Tibial nerve (tissue), 4 donors: ENCODE measurements around the gene MSH3.

ENCODE experiments used
- EP300 ChIP-seq, 2 donors: sonication (generic); formaldehyde crosslinking; IDR thresholded peaks; one replicate each; pipeline ENCODE4 v1.6.1; 2017; ENCODE audit warnings: antibody characterized with exemption in 2 of 2, mild to moderate bottlenecking in 1 of 2
- POLR2A ChIP-seq, 2 donors: fragments of 450-650 bp; IDR thresholded peaks; one replicate each; pipeline ENCODE4 v1.6.1; 2017; ENCODE audit warnings: antibody characterized with exemption in 2 of 2, mild to moderate bottlenecking in 2 of 2, moderate library complexity in 2 of 2
- TF ChIP-seq, protein P1 (sequence below), 5 experiments: fragments of 200-600 bp in 3 of 5; fragments of 450-650 bp in 2 of 5; sonication (generic) in 3 of 5; IDR thresholded peaks; one replicate each; pipeline ENCODE4 v1.5.1; 2016 to 2019; ENCODE audit warnings: antibody characterized with exemption in 5 of 5, mild to moderate bottlenecking in 3 of 5, moderate library complexity in 2 of 5

DNA sequence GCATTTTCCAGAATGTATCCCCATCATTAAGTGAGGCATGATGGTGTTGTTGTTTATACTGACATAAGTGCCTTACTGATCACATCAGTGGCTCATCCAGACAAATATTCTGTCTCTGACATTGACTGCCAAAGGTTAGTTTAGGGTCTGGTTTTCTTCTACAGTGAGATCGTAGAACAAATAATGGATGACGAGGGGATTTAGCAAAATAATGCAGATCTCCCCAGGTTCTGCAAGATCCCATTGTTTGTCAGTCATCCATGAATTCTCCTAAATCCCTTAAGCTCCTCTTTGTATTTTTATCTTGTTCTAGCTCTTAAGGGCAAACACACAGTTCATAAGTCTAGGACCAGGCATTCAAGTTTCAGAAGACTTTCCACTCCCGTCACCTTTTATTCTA, 93.5 kb downstream of the MSH3 start:
- TF ChIP-seq, protein P1, sequence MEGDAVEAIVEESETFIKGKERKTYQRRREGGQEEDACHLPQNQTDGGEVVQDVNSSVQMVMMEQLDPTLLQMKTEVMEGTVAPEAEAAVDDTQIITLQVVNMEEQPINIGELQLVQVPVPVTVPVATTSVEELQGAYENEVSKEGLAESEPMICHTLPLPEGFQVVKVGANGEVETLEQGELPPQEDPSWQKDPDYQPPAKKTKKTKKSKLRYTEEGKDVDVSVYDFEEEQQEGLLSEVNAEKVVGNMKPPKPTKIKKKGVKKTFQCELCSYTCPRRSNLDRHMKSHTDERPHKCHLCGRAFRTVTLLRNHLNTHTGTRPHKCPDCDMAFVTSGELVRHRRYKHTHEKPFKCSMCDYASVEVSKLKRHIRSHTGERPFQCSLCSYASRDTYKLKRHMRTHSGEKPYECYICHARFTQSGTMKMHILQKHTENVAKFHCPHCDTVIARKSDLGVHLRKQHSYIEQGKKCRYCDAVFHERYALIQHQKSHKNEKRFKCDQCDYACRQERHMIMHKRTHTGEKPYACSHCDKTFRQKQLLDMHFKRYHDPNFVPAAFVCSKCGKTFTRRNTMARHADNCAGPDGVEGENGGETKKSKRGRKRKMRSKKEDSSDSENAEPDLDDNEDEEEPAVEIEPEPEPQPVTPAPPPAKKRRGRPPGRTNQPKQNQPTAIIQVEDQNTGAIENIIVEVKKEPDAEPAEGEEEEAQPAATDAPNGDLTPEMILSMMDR (IDR thresholded peaks at IDR 0.05) = no peak
- no peak for TF ChIP-seq POLR2A (IDR thresholded peaks at IDR 0.05)
- TF ChIP-seq EP300 (IDR thresholded peaks at IDR 0.05) = no peak
